Mesothelial cell of epicardium (in vitro differentiated cells): ENCODE measurements around the gene DEXI. TPM values are rescaled to one million over a fixed set of nuclear protein-coding genes. Genes with fewer than 3 reads are reported as not detected.

Experiments
- DNase-seq, 2 experiments: peaks; one replicate each; pipeline ENCODE4 v3.0.0; 2021; ENCODE audit warnings: low spot score in 2 of 2; ENCODE audit not compliant: unreplicated experiment in 2 of 2
- H3K27ac Mint-ChIP-seq: 2 replicates; pipeline ENCODE4 v1.8.0; 2021; ENCODE audit warnings: mixed read lengths
- H3K27me3 Mint-ChIP-seq: 2 replicates; pipeline ENCODE4 v1.8.0; 2021; ENCODE audit warnings: low read depth, mixed read lengths
- H3K36me3 Mint-ChIP-seq: 2 replicates; pipeline ENCODE4 v1.8.0; 2021; ENCODE audit warnings: mixed read lengths
- H3K4me1 Mint-ChIP-seq: 2 replicates; pipeline ENCODE4 v1.8.0; 2021; ENCODE audit warnings: mixed read lengths
- H3K4me3 Mint-ChIP-seq: 2 replicates; pipeline ENCODE4 v1.8.0; 2021; ENCODE audit warnings: mild to moderate bottlenecking, moderate library complexity, mixed read lengths
- H3K9me3 Mint-ChIP-seq: 2 replicates; pipeline ENCODE4 v1.8.0; 2021; ENCODE audit warnings: mixed read lengths
- CTCF ChIP-seq: fragments of 200-600 bp; sonication (generic); IDR thresholded peaks from one replicate; pipeline ENCODE4 v1.5.0; 2021; ENCODE audit warnings: antibody characterized with exemption; ENCODE audit not compliant: unreplicated experiment
- total RNA-seq: library from RNA; stranded (reverse); gene quantifications from 3 replicates; pipeline ENCODE4 v1.2.1, GENCODE V29; 2021

DEXI gene
- total RNA-seq, 1 donor from 2014 or later: 31.2 TPM

- no peak for DNase-seq
- Mint-ChIP-seq H3K27ac (no peak overlapping the region), H3K27me3 (no peaks in the 10 kb centered on the region), H3K9me3 (no peaks in the 10 kb centered on the region), H3K4me1 (peaks cover 43% of the 10 kb centered on the region), H3K4me3 (no peak overlapping the region), H3K36me3 (no peaks in the 10 kb centered on the region)
- no peak for TF ChIP-seq CTCF
Observed at GRCh38 chr16:10951026-10951425, 8.8 kb upstream of the DEXI start.

GRCh38 chr16:10950393-10950792 lies 8.1 kb upstream of the DEXI start:
- Mint-ChIP-seq H3K4me1 (peaks cover 47% of the 10 kb centered on the region), H3K27me3 (no peaks in the 10 kb centered on the region), H3K4me3 (no peak overlapping the region), H3K36me3 (no peaks in the 10 kb centered on the region), H3K9me3 (no peaks in the 10 kb centered on the region), H3K27ac (no peak overlapping the region)
- no peak for TF ChIP-seq CTCF
- no peak for DNase-seq

- no peaks in the 10 kb centered on the region for H3K27me3 Mint-ChIP-seq
- DNase-seq: no peak
- H3K4me3 Mint-ChIP-seq: no peak overlapping the region
- H3K36me3 Mint-ChIP-seq: no peaks in the 10 kb centered on the region
- no peaks in the 10 kb centered on the region for H3K9me3 Mint-ChIP-seq
- H3K4me1 Mint-ChIP-seq: peaks cover 53% of the 10 kb centered on the region
- TF ChIP-seq CTCF: no peak
- peak overlapping the region; percentile 37 for H3K27ac Mint-ChIP-seq
Observed at GRCh38 chr16:10949424-10949970, 7.2 kb upstream of the DEXI start.

GRCh38 chr16:10947211-10947787 lies 5.0 kb upstream of the DEXI start:
- H3K36me3 Mint-ChIP-seq: no peaks in the 10 kb centered on the region
- H3K9me3 Mint-ChIP-seq: no peaks in the 10 kb centered on the region
- DNase-seq: no peak
- no peak overlapping the region for H3K27ac Mint-ChIP-seq
- no peak overlapping the region for H3K4me3 Mint-ChIP-seq
- no peak for TF ChIP-seq CTCF
- H3K27me3 Mint-ChIP-seq: no peaks in the 10 kb centered on the region
- peaks cover 56% of the 10 kb centered on the region for H3K4me1 Mint-ChIP-seq

GRCh38 chr16:10946308-10946707 lies 4.0 kb upstream of the DEXI start:
- H3K27ac Mint-ChIP-seq: peak overlapping the region; percentile 94

More at GRCh38 chr16:10946308-10946707, 4.0 kb upstream of the DEXI start:
- Mint-ChIP-seq H3K4me3 (peak overlapping the region; percentile 83), H3K9me3 (no peaks in the 10 kb centered on the region), H3K4me1 (peaks cover 55% of the 10 kb centered on the region), H3K27me3 (no peaks in the 10 kb centered on the region), H3K36me3 (no peaks in the 10 kb centered on the region)
- no peak for TF ChIP-seq CTCF
- DNase-seq: no peak
